ENCODE measurements around the gene MIPEP.

MIPEP gene

GRCh38 chr13:23699271-23699670, 189.9 kb downstream of the MIPEP start:
- H3K27ac ChIP-seq: no peak overlapping the region
- no peaks in the 10 kb centered on the region for H3K36me3 ChIP-seq (replicated peaks)
- no peaks in the 10 kb centered on the region for H3K27me3 ChIP-seq (replicated peaks)
- no peak for TF ChIP-seq CTCF (IDR thresholded peaks at IDR 0.05; ENCODE audit: low read depth, low read length, missing control alignments)
- H3K4me3 ChIP-seq (ENCODE audit: low read depth, low read length): no peak overlapping the region
- no peak for DNase-seq
- in situ Hi-C loops (cut with HindIII; ENCODE audit: low pct_ligation_motif_present, low sequenced_read_pairs): no loop called here

- no peak for TF ChIP-seq CTCF (IDR thresholded peaks at IDR 0.05; ENCODE audit: low read depth, low read length, missing control alignments)
- H3K4me3 ChIP-seq (ENCODE audit: low read depth, low read length): no peak overlapping the region
- no peak for DNase-seq
- H3K27ac ChIP-seq: no peak overlapping the region
- H3K27me3 ChIP-seq (replicated peaks): no peaks in the 10 kb centered on the region
- in situ Hi-C loops (cut with HindIII; ENCODE audit: low pct_ligation_motif_present, low sequenced_read_pairs): no loop called here
- H3K36me3 ChIP-seq (replicated peaks): no peaks in the 10 kb centered on the region
These were observed 191.4 kb downstream of the MIPEP start for GRCh38 chr13:23697772-23698313.

GRCh38 chr13:23696610-23697009, 192.6 kb downstream of the MIPEP start:
- no peaks in the 10 kb centered on the region for H3K36me3 ChIP-seq (replicated peaks)
- in situ Hi-C loops (cut with HindIII; ENCODE audit: low pct_ligation_motif_present, low sequenced_read_pairs): no loop called here
- no peak for DNase-seq
- H3K27ac ChIP-seq: no peak overlapping the region
- no peaks in the 10 kb centered on the region for H3K27me3 ChIP-seq (replicated peaks)
- no peak overlapping the region for H3K4me3 ChIP-seq (ENCODE audit: low read depth, low read length)
- no peak for TF ChIP-seq CTCF (IDR thresholded peaks at IDR 0.05; ENCODE audit: low read depth, low read length, missing control alignments)

GRCh38 chr13:23695711-23696464, 193.3 kb downstream of the MIPEP start:
- no peak overlapping the region for H3K27ac ChIP-seq
- no peak for DNase-seq
- no peaks in the 10 kb centered on the region for H3K27me3 ChIP-seq (replicated peaks)
- H3K36me3 ChIP-seq (replicated peaks): no peaks in the 10 kb centered on the region
- H3K4me3 ChIP-seq (ENCODE audit: low read depth, low read length): no peak overlapping the region
- TF ChIP-seq CTCF (IDR thresholded peaks at IDR 0.05; ENCODE audit: low read depth, low read length, missing control alignments): no peak
- in situ Hi-C loops (cut with HindIII; ENCODE audit: low pct_ligation_motif_present, low sequenced_read_pairs): no loop called here

GRCh38 chr13:23695196-23695595, 194.0 kb downstream of the MIPEP start:
- no peak for TF ChIP-seq CTCF (IDR thresholded peaks at IDR 0.05; ENCODE audit: low read depth, low read length, missing control alignments)
- no peak for DNase-seq
- Histone ChIP-seq H3K27me3 (replicated peaks) (no peaks in the 10 kb centered on the region), H3K36me3 (replicated peaks) (no peaks in the 10 kb centered on the region), H3K27ac (no peak overlapping the region), H3K4me3 (ENCODE audit: low read depth, low read length) (no peak overlapping the region)
- in situ Hi-C loops (cut with HindIII; ENCODE audit: low pct_ligation_motif_present, low sequenced_read_pairs): no loop called here

- no peak for DNase-seq
- no peak for TF ChIP-seq CTCF (IDR thresholded peaks at IDR 0.05; ENCODE audit: low read depth, low read length, missing control alignments)
- Histone ChIP-seq H3K36me3 (replicated peaks) (no peaks in the 10 kb centered on the region), H3K27me3 (replicated peaks) (no peaks in the 10 kb centered on the region), H3K27ac (no peak overlapping the region), H3K4me3 (ENCODE audit: low read depth, low read length) (no peak overlapping the region)
- in situ Hi-C loops (cut with HindIII; ENCODE audit: low pct_ligation_motif_present, low sequenced_read_pairs): no loop called here
These were observed 196.4 kb downstream of the MIPEP start for GRCh38 chr13:23692816-23693215.

Data from brain microvascular endothelial cell (primary cell).